Activated gamma-delta T cell treated with anti-CD3 and anti-CD28 coated beads, Interleukin-2, amount 50 U/mL, for 16 hours (primary cell): Measurements from ENCODE around the gene MB.

Experiments used
- DNase-seq: peaks from one replicate; pipeline ENCODE4 v3.0.0-alpha.2; 2020; ENCODE audit warnings: low read depth

Gene MB

GRCh38 chr22:35572556-35572955 lies 44.6 kb downstream of the MB start:
- no peak for DNase-seq

GRCh38 chr22:35570686-35571194 lies 46.4 kb downstream of the MB start:
- no peak for DNase-seq

DNA sequence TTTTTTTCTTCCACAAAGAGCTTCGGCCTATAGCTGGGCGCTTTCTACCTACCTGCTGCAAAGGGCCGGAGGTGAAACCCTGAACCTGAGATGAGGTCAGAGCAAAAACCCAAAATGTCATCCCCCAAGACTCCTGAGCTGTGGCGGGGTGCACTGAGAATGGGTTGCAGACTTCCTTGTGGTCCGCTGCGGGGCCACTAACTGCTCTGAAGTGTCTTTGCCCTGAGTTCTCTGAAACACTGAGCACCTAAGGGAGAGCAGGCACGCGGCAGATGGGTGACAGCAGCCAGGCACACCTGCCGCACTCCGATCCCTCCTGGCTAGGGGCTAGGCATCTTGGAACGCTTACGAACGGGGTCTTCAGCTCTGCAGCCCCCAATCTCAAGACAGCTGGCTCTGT lies 47.2 kb downstream of the MB start:
- no peak for DNase-seq

- no peak for DNase-seq
Observed at GRCh38 chr22:35568751-35569739, 48.1 kb downstream of the MB start.

DNA sequence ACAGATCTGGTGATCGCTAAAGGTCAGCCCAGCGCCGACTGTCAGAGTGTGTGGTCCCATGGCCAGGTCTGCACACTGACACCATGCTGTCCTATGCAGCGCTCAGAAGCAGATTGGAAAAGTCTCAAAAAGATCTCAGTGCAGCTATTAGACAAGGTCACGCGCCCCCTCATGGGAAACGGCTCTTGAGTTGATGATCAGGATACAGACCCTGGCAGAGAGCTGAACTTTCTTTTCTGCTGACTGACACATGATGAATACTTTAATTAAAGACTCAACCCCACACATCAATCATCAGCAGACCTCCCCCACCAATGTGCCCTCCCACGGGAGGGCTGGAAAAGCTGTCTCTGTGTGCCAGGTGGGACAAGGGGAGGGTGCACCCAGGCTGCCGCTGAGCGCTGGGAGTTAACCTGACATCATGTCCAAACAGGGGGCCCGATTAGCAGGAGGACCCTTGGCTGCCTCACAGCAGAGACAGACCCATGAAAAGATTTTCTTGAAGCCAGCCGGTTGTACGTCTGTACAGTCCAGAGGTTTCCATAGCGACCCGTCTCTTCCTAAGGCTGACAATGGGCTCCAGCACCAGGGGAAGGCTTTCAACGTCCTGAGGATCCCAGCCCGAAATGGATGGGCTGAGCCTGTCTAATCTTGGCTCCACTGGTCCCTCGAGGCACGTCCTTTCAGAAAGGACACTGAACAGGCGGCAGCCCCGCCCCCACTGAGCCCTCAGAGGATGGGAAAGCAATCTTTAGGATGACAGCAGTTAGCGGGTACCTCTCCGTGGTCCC lies 49.6 kb downstream of the MB start:
- no peak for DNase-seq

GRCh38 chr22:35564975-35565867 lies 51.9 kb downstream of the MB start:
- DNase-seq, result no peak

DNA sequence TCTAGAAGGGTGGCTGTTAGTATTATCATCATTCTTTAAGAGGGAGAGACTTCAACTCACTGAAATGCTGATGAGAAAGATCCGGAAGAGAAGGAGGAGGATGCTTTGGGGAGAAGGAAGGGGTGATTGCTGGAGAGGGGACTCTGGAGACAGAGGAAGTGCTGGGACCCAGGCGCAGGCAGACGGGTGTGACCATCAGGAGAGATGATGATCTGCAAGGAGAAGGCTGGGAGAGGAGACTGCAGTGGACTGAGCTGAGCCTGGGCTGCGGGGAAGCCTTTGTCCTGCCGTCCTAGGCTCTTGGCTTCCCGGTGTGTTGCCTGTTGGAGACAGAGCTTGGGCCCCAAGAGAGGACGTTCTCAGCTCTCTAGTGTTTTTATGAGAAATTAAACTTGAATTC lies 53.9 kb downstream of the MB start:
- DNase-seq, result no peak

DNA sequence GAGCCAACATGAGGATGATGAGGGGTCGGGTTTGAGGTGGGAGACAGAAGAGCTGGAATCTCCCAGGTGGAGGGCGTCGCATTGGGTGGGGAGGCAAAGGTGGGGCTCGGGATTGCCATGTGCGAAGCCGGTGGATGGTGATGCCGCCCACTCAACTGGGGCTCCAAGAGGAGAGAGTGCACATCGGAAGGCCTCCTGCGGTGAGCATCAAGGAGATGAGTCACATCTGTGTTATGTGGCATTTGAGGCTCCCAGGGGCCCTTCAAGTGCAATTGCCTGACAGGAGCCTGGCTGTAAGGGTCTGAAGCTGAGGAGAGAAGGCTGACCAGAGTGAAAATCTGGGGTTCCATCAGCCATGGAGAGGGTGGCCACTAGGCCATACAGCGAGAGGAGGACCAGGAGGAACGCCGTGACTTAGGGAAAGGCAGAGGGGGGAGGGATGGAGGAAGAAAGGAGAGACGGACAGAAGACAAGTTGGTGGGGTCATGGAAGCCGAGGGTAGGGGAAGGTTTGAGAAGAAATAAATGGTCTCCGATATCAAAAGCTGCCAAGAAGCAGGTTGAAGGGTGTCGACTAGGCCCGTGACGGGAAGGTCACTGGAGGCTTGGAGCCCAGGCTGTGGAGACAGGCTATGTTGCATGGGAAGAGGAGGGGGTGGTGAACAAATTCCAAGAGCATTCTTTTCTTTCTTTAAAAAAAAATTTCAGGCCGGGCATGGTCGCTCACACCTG lies 55.2 kb downstream of the MB start:
- no peak for DNase-seq

DNA sequence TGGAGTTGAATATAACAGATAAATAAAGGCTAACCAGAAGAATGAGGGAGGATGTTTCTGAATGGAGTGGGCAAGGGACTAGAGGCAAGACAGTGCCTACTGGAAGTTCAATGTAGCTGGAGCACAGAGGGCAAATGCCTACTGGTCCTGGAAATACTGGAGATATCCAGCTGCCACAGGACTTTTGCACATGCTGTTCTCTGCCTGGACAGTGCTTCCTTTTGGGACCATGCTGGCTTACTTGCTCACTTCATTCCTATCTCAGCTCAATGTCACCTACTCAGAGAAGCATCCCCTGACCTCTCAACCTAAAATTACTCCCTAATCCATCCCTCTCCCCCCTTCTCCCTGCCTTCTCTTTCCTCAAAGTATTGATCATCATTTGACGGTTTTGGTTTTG lies 56.3 kb downstream of the MB start:
- DNase-seq, result no peak

DNA sequence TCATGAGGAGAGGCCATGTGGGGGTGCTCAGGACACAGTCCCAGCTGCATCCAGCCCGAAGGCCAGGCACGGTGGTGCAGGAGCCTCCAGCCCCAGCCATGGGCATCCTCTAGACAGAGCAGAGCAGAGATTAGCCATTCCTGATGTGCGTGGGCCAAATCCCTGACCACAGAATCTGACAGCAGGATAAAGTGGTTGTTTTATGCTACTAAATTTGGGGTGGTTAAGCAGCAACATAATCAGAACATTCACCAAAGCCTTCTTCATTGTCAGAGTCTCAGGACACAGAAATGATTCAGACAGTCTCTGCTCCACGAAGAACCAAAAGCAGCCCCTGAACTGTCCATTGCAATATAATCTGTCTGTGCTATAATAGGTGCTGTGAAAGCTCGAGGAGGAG lies 56.8 kb downstream of the MB start:
- no peak for DNase-seq

GRCh38 chr22:35559354-35560005 lies 57.6 kb downstream of the MB start:
- no peak for DNase-seq

GRCh38 chr22:35558719-35559118 lies 58.4 kb downstream of the MB start:
- DNase-seq, result no peak

- no peak for DNase-seq
Observed at GRCh38 chr22:35558031-35558430, 59.1 kb downstream of the MB start.
